Mammary epithelial cell (primary cell): ENCODE results near the gene WFDC1.

ENCODE experiments used
- CTCF ChIP-seq, 2 donors: IDR thresholded peaks in 1 of 2; conservative IDR thresholded peaks in 1 of 2; 2 replicates each; pipeline ENCODE4 v1.5.1; 2011 to 2012; ENCODE audit warnings: inconsistent platforms in 2 of 2, low read length in 2 of 2, mild to moderate bottlenecking in 2 of 2, control low read depth in 1 of 2, low read depth in 1 of 2; ENCODE audit not compliant: insufficient read depth in 1 of 2; ENCODE audit errors: extremely low read depth in 1 of 2
- EZH2 ChIP-seq: IDR thresholded peaks from 2 replicates; pipeline ENCODE4 v1.6.1; 2012; ENCODE audit warnings: low read length, inconsistent platforms, borderline replicate concordance

DNA sequence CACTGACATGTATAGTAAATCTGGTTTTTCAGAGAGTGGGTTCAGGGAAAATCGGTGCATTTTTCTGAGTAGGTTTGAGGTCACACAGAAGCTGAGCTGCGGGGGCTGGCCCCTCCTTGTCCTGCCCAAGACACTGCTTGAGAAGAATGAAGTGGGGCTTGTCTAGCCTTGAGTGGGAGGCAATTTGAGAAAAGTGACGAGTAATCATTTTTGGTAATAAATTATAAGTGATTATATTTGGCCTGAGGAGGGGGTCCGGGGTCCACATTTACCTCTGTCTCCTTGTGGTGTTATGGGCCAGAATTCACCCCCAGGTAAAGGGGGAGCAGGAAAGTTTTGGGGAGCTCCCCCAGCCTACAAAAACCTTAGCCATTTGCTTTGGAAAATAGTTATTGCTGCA, 28.1 kb downstream of the WFDC1 start:
- TF ChIP-seq CTCF (conservative IDR thresholded peaks at IDR 0.05 in 1 of 2, IDR thresholded peaks at IDR 0.05 in 1 of 2; ENCODE audit: extremely low read depth in 1 of 2, insufficient read depth in 1 of 2, low read depth in 1 of 2, low read length in 2 of 2), result no peak
- no peak for TF ChIP-seq EZH2
